Neural progenitor cell (in vitro differentiated cells): ENCODE data around the gene ZFYVE9. TPM values are rescaled to one million over a fixed set of nuclear protein-coding genes. Genes with fewer than 3 reads are reported as not detected.

Source experiments
- DNase-seq: peaks from one replicate; pipeline ENCODE4 v3.0.0-alpha.2; 2016; ENCODE audit warnings: low spot score
- H2AFZ ChIP-seq: fragments of 200-600 bp; sonication (generic); replicated peaks from 2 replicates; pipeline ENCODE4 v1.6.1; 2016; ENCODE audit warnings: antibody characterized with exemption
- H3F3A ChIP-seq: fragments of 200-600 bp; sonication (generic); 2 replicates; pipeline ENCODE4 v1.6.1; 2016; ENCODE audit warnings: antibody characterized with exemption, low read depth
- H3K27ac ChIP-seq: fragments of 200-600 bp; sonication (generic); 2 replicates; pipeline ENCODE4 v1.5.1; 2016; ENCODE audit warnings: mild to moderate bottlenecking
- H3K27me3 ChIP-seq: fragments of 200-600 bp; sonication (generic); 2 replicates; pipeline ENCODE4 v1.6.1; 2016; ENCODE audit warnings: mild to moderate bottlenecking, moderate library complexity
- H3K36me3 ChIP-seq: fragments of 200-600 bp; sonication (generic); 2 replicates; pipeline ENCODE4 v1.5.1; 2016
- H3K4me1 ChIP-seq: fragments of 200-600 bp; sonication (generic); 2 replicates; pipeline ENCODE4 v1.6.1; 2016; ENCODE audit warnings: mixed run types
- H3K4me2 ChIP-seq: fragments of 200-600 bp; sonication (generic); 2 replicates; pipeline ENCODE4 v1.6.1; 2016
- H3K4me3 ChIP-seq: fragments of 200-600 bp; sonication (generic); 2 replicates; pipeline ENCODE4 v1.5.1; 2016
- H3K79me2 ChIP-seq: fragments of 200-600 bp; sonication (generic); 2 replicates; pipeline ENCODE4 v1.6.1; 2016; ENCODE audit warnings: low read depth
- H3K9ac ChIP-seq: fragments of 200-600 bp; sonication (generic); 2 replicates; pipeline ENCODE4 v1.6.1; 2016
- H3K9me3 ChIP-seq: fragments of 200-600 bp; sonication (generic); 2 replicates; pipeline ENCODE4 v1.5.1; 2016; ENCODE audit warnings: low read depth
- H4K20me1 ChIP-seq: fragments of 200-600 bp; sonication (generic); 2 replicates; pipeline ENCODE4 v1.6.1; 2016; ENCODE audit warnings: low read depth
- H3K27ac Mint-ChIP-seq: 3 replicates; pipeline ENCODE4 v1.8.0; 2021; ENCODE audit warnings: mixed read lengths
- H3K27me3 Mint-ChIP-seq: 2 replicates; pipeline ENCODE4 v1.8.0; 2022; ENCODE audit warnings: low read depth, mild to moderate bottlenecking, inconsistent platforms, moderate library complexity, mixed read lengths; ENCODE audit not compliant: insufficient read depth
- H3K36me3 Mint-ChIP-seq: 3 replicates; pipeline ENCODE4 v1.8.0; 2021; ENCODE audit warnings: mixed read lengths
- H3K4me1 Mint-ChIP-seq: 3 replicates; pipeline ENCODE4 v1.8.0; 2021; ENCODE audit warnings: mixed read lengths
- H3K4me3 Mint-ChIP-seq: 3 replicates; pipeline ENCODE4 v1.8.0; 2021; ENCODE audit warnings: mild to moderate bottlenecking, moderate library complexity, mixed read lengths
- H3K9me3 Mint-ChIP-seq: 3 replicates; pipeline ENCODE4 v1.8.0; 2020; ENCODE audit warnings: mixed read lengths
- CTCF ChIP-seq: fragments of 200-600 bp; sonication (generic); IDR thresholded peaks from 2 replicates; pipeline ENCODE4 v1.5.1; 2017; ENCODE audit warnings: antibody characterized with exemption, mild to moderate bottlenecking
- EZH2 ChIP-seq: fragments of 200-600 bp; sonication (generic); IDR thresholded peaks from 2 replicates; pipeline ENCODE4 v1.6.1; 2017; ENCODE audit warnings: antibody characterized with exemption, mild to moderate bottlenecking, moderate library complexity
- EZH2phosphoT487 ChIP-seq: fragments of 200-600 bp; sonication (generic); IDR thresholded peaks from 2 replicates; pipeline ENCODE4 v1.6.1; 2017; ENCODE audit warnings: antibody characterized with exemption
- total RNA-seq: library from RNA; depleted of rRNA; stranded (reverse); fragments of >200 nt; gene quantifications from 2 replicates; pipeline ENCODE4 v1.2.3, GENCODE V29; 2015; ENCODE audit warnings: low replicate concordance

Gene ZFYVE9
- total RNA-seq, 1 donor from 2014 or later: 42.7 TPM

GRCh38 chr1:52305417-52306226 is 163.7 kb downstream of the ZFYVE9 start:
- Histone ChIP-seq H3K27ac (no peak overlapping the region), H3F3A (no peaks in the 10 kb centered on the region), H3K4me2 (no peak overlapping the region), H4K20me1 (no peaks in the 10 kb centered on the region), H3K9me3 (no peaks in the 10 kb centered on the region), H3K9ac (no peak overlapping the region), H3K79me2 (no peaks in the 10 kb centered on the region), H2AFZ (no peak overlapping the region), H3K4me3 (no peak overlapping the region), H3K27me3 (no peaks in the 10 kb centered on the region), H3K4me1 (no peaks in the 10 kb centered on the region), H3K36me3 (no peaks in the 10 kb centered on the region)
- Mint-ChIP-seq H3K4me3 (no peak overlapping the region), H3K27ac (no peak overlapping the region), H3K9me3 (no peaks in the 10 kb centered on the region), H3K27me3 (peaks cover 4% of the 10 kb centered on the region), H3K36me3 (peaks cover 3% of the 10 kb centered on the region), H3K4me1 (no peaks in the 10 kb centered on the region)
- DNase-seq: no peak
- TF ChIP-seq EZH2 (no peak), EZH2phosphoT487 (no peak), CTCF (no peak)

GRCh38 chr1:52306227-52307006 is 164.5 kb downstream of the ZFYVE9 start:
- no peaks in the 10 kb centered on the region for H3K4me1 Mint-ChIP-seq
- no peak overlapping the region for H3K4me3 Mint-ChIP-seq

GRCh38 chr1:52321061-52321460 is 179.2 kb downstream of the ZFYVE9 start:
- H3K4me1 ChIP-seq: no peaks in the 10 kb centered on the region
- H4K20me1 ChIP-seq: no peaks in the 10 kb centered on the region
- H3K36me3 ChIP-seq: no peaks in the 10 kb centered on the region
- no peaks in the 10 kb centered on the region for H3F3A ChIP-seq
- Mint-ChIP-seq H3K27me3 (no peaks in the 10 kb centered on the region), H3K27ac (no peak overlapping the region), H3K4me1 (no peaks in the 10 kb centered on the region), H3K9me3 (no peaks in the 10 kb centered on the region), H3K36me3 (peaks cover 10% of the 10 kb centered on the region), H3K4me3 (no peak overlapping the region)
- no peaks in the 10 kb centered on the region for H3K9me3 ChIP-seq
- DNase-seq: no peak
- no peak overlapping the region for H3K4me2 ChIP-seq
- no peak overlapping the region for H3K4me3 ChIP-seq
- H3K27me3 ChIP-seq: no peaks in the 10 kb centered on the region
- no peaks in the 10 kb centered on the region for H3K79me2 ChIP-seq
- TF ChIP-seq CTCF (no peak), EZH2 (no peak), EZH2phosphoT487 (no peak)
- no peak overlapping the region for H3K9ac ChIP-seq
- H2AFZ ChIP-seq: no peak overlapping the region
- H3K27ac ChIP-seq: no peak overlapping the region

More at GRCh38 chr1:52306227-52307006, 164.5 kb downstream of the ZFYVE9 start:
- H3K9ac ChIP-seq: no peak overlapping the region
- no peak overlapping the region for H3K4me3 ChIP-seq
- Mint-ChIP-seq H3K27ac (no peak overlapping the region), H3K9me3 (no peaks in the 10 kb centered on the region), H3K36me3 (peaks cover 3% of the 10 kb centered on the region), H3K27me3 (peaks cover 4% of the 10 kb centered on the region)
- no peaks in the 10 kb centered on the region for H3K9me3 ChIP-seq
- no peak overlapping the region for H3K27ac ChIP-seq
- no peaks in the 10 kb centered on the region for H4K20me1 ChIP-seq
- no peaks in the 10 kb centered on the region for H3K27me3 ChIP-seq
- TF ChIP-seq EZH2phosphoT487: no peak
- H3K4me2 ChIP-seq: no peak overlapping the region
- no peaks in the 10 kb centered on the region for H3F3A ChIP-seq
- no peaks in the 10 kb centered on the region for H3K4me1 ChIP-seq
- no peaks in the 10 kb centered on the region for H3K36me3 ChIP-seq
- no peaks in the 10 kb centered on the region for H3K79me2 ChIP-seq
- no peak for DNase-seq
- H2AFZ ChIP-seq: no peak overlapping the region
